ENCODE data around the gene SEC23B. TPM values are rescaled to one million over a fixed set of nuclear protein-coding genes. Genes with fewer than 3 reads are reported as not detected.

The SEC23B gene
- total RNA-seq, 1 donor from 2014 or later = 30.2 TPM

- DNase-seq (ENCODE audit: low spot score) = no peak
- no peak for ATAC-seq
Observed at GRCh38 chr20:18580012-18580411, 72.3 kb downstream of the SEC23B start.

- ATAC-seq = no peak
- no peak for DNase-seq (ENCODE audit: low spot score)
Observed at GRCh38 chr20:18585134-18585533, 77.4 kb downstream of the SEC23B start.

GRCh38 chr20:18587665-18588573 lies 80.2 kb downstream of the SEC23B start, which contains the start of gene DTD1:
DTD1 (plus strand) TSS chr20:18588054; CDS start chr20:18588073, 19 bp downstream.
- peak; percentile 92 for DNase-seq (ENCODE audit: low spot score)
- ATAC-seq = peak; percentile 97

- no peak for DNase-seq (ENCODE audit: low spot score)
- no peak for ATAC-seq
Observed at GRCh38 chr20:18588574-18588933, 80.8 kb downstream of the SEC23B start.

GRCh38 chr20:18589941-18590674 lies 82.4 kb downstream of the SEC23B start:
- ATAC-seq = no peak

GRCh38 chr20:18596270-18596669 lies 88.5 kb downstream of the SEC23B start:
- no peak for DNase-seq (ENCODE audit: low spot score)
- no peak for ATAC-seq

More at GRCh38 chr20:18589941-18590674, 82.4 kb downstream of the SEC23B start:
- no peak for DNase-seq (ENCODE audit: low spot score)

- DNase-seq (ENCODE audit: low spot score) = no peak
- no peak for ATAC-seq
Observed at GRCh38 chr20:18609741-18610140, 102.0 kb downstream of the SEC23B start.

Other genes starting within 250 kb of the SEC23B start
- 4.7 TPM for gene ZNF133, start 219.4 kb upstream of the SEC23B start, total RNA-seq
- gene DZANK1, start 40.9 kb upstream of the SEC23B start, total RNA-seq = 0.55 TPM
- gene POLR3F, start 40.5 kb upstream of the SEC23B start, total RNA-seq = 3.1 TPM
- gene RBBP9, start 10.7 kb upstream of the SEC23B start, total RNA-seq = 15.3 TPM
- gene SMIM26, start 59.5 kb downstream of the SEC23B start, total RNA-seq = 35.4 TPM
- 5.6 TPM for gene DTD1, start 80.1 kb downstream of the SEC23B start, total RNA-seq

All from left lobe of liver (tissue), 2 donors.